Nephron (organoid): ENCODE data around the gene CLRN1.

Experiments
- H3K27ac Mint-ChIP-seq, 3 experiments: 2 replicates each; pipeline ENCODE4 v1.8.0; 2020; ENCODE audit warnings: mixed read lengths in 3 of 3, mild to moderate bottlenecking in 2 of 3, moderate library complexity in 1 of 3
- H3K27me3 Mint-ChIP-seq: 2 replicates; pipeline ENCODE4 v1.8.0; 2021; ENCODE audit warnings: low read depth, mild to moderate bottlenecking, moderate library complexity, mixed read lengths
- H3K36me3 Mint-ChIP-seq: 2 replicates; pipeline ENCODE4 v1.8.0; 2020; ENCODE audit warnings: low read depth, mixed read lengths
- H3K4me1 Mint-ChIP-seq: 2 replicates; pipeline ENCODE4 v1.8.0; 2020; ENCODE audit warnings: mixed read lengths
- H3K4me3 Mint-ChIP-seq, 3 experiments: 2 replicates each; pipeline ENCODE4 v1.8.0; 2020; ENCODE audit warnings: mild to moderate bottlenecking in 3 of 3, mixed read lengths in 3 of 3, moderate library complexity in 2 of 3
- H3K9me3 Mint-ChIP-seq: 2 replicates; pipeline ENCODE4 v1.8.0; 2020; ENCODE audit warnings: mixed read lengths
- TF ChIP-seq, protein P1 (sequence below), 3 experiments: fragments of 200-600 bp; sonication (generic); IDR thresholded peaks; one replicate each; pipeline ENCODE4 v1.5.0; 2021; ENCODE audit warnings: antibody characterized with exemption in 3 of 3; ENCODE audit not compliant: unreplicated experiment in 3 of 3

The CLRN1 gene

DNA sequence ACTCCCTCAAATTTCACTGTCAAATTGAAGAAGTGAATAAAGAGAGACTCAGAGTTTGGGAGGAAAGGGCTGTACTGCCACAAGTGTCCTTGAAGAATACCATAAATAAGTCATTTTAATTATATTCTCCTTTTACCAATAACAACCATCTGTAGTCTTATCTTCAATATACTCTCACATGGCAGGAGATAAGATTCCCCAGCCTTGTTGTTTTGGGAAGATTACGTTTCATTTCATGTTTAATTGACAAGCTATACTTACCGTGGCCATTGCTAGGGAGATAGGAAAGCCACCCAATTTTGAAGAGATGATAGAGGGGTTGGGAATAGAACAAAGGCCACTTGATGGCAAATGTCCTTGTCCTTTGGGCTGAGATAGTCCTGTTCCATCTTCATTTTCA, 69.5 kb downstream of the CLRN1 start:
- H3K27ac Mint-ChIP-seq: peak overlapping the region in 1 of 3 experiments; percentile 11
- H3K36me3 Mint-ChIP-seq: no peaks in the 10 kb centered on the region
- no peak overlapping the region for H3K4me3 Mint-ChIP-seq
- no peaks in the 10 kb centered on the region for H3K9me3 Mint-ChIP-seq
- TF ChIP-seq, protein P1, sequence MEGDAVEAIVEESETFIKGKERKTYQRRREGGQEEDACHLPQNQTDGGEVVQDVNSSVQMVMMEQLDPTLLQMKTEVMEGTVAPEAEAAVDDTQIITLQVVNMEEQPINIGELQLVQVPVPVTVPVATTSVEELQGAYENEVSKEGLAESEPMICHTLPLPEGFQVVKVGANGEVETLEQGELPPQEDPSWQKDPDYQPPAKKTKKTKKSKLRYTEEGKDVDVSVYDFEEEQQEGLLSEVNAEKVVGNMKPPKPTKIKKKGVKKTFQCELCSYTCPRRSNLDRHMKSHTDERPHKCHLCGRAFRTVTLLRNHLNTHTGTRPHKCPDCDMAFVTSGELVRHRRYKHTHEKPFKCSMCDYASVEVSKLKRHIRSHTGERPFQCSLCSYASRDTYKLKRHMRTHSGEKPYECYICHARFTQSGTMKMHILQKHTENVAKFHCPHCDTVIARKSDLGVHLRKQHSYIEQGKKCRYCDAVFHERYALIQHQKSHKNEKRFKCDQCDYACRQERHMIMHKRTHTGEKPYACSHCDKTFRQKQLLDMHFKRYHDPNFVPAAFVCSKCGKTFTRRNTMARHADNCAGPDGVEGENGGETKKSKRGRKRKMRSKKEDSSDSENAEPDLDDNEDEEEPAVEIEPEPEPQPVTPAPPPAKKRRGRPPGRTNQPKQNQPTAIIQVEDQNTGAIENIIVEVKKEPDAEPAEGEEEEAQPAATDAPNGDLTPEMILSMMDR (IDR thresholded peaks at IDR 0.05; ENCODE audit: unreplicated experiment in 3 of 3): no peak
- H3K27me3 Mint-ChIP-seq: peaks cover 12% of the 10 kb centered on the region
- no peaks in the 10 kb centered on the region for H3K4me1 Mint-ChIP-seq

DNA sequence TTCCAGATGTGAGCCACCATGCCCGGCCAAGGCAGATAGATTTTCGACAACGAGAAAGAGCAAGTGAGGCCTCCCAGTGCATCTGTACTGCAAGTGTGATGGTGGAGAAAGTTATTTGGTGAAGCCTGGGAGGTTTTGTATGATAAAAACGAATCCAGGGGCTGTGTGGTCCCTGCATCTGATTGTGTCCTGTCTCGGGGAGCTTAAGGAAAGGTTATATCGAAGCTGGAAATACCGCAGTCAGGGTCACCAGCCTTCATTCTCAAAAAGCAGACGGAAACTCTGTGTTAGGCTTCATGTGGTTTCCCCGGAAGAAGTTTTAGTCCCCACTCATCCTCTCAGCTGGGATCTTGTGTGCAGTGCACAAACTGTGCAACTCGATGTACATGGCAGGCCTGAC, 70.7 kb downstream of the CLRN1 start:
- Mint-ChIP-seq H3K4me3 (no peak overlapping the region), H3K27ac (no peak overlapping the region), H3K9me3 (no peaks in the 10 kb centered on the region), H3K4me1 (no peaks in the 10 kb centered on the region), H3K27me3 (peaks cover 11% of the 10 kb centered on the region), H3K36me3 (no peaks in the 10 kb centered on the region)
- TF ChIP-seq, protein P1 (IDR thresholded peaks at IDR 0.05; ENCODE audit: unreplicated experiment in 3 of 3): no peak

DNA sequence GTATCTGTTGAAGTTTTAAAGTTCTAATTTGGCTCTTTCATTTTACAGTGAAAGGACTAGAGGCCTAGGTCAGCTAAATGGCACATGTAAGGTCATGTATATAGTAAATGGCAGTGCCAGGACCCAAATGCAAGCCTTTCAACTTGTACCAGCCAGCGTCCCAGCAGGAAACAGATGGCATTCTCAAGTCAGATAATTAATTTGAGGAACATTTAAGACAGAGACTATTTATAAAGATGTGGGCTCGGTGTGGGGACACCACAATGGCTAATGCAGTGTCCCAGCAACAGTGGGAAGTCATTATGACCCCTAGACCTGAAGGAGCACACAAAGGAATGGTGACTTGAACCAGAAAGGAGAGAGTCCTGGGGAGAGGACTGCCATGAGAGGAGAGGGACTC, 73.4 kb downstream of the CLRN1 start:
- Mint-ChIP-seq H3K27me3 (peaks cover 14% of the 10 kb centered on the region), H3K9me3 (no peaks in the 10 kb centered on the region), H3K27ac (no peak overlapping the region)

DNA sequence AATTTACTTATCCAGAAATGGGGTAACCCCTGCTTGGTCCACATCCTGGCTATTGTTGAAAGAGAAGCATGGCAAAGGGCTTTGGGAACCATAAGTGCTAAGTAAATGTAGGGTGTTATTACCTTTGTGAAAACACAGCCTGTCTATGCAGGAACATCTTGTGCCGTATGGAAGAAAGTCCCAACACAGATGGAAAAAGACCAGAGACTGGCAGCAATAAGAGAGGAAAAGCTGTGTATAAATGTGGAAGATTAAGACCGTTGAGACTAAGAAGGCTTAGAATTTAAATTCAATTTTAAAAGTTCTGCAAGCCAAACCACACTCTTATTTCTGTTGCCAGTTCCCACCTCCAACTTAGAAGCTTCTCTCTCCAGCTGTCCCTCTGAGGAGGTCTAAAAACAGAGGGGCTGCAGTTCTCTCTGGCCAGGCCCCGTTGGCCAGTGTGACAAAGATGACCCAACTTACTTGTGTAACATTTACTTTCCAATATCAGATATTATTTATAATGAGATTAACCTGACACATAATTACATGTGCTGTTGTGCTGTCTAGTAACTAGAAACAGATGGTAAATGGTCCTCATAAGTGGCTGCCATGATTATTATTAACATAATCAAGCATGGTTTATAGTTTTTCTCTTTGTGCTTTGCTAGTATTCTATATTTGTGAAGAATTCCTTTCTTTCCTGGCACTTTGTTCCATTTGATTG, 74.3 kb downstream of the CLRN1 start:
- Mint-ChIP-seq H3K4me1 (no peaks in the 10 kb centered on the region), H3K27me3 (peaks cover 14% of the 10 kb centered on the region), H3K27ac (no peak overlapping the region), H3K9me3 (no peaks in the 10 kb centered on the region), H3K4me3 (no peak overlapping the region), H3K36me3 (no peaks in the 10 kb centered on the region)
- TF ChIP-seq, protein P1 (IDR thresholded peaks at IDR 0.05; ENCODE audit: unreplicated experiment in 3 of 3): no peak

More for the DNA sequence above, 73.4 kb downstream of the CLRN1 start:
- Mint-ChIP-seq H3K4me3 (no peak overlapping the region), H3K36me3 (no peaks in the 10 kb centered on the region), H3K4me1 (no peaks in the 10 kb centered on the region)
- TF ChIP-seq, protein P1 (IDR thresholded peaks at IDR 0.05; ENCODE audit: unreplicated experiment in 3 of 3): no peak

DNA sequence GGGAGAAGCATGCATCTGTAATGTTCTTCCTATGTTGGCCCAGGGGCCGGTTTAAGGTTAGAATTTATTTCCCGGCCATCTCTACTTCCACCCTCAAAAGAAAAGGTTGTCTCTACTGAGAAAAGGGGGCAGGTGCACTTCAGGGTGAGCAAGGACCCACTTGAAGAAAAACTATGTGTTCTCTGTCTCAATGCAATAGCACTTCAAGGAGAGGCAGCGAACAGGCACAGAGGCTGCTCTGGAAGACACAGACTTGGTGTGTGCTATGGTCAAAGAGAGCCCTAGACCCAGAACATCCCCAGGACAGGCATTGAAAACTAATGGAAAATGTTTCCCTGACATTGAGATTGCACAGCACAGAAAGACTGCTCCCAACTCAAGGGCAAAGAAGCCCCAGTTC, 74.9 kb downstream of the CLRN1 start:
- H3K4me3 Mint-ChIP-seq: no peak overlapping the region
- no peaks in the 10 kb centered on the region for H3K9me3 Mint-ChIP-seq
- TF ChIP-seq, protein P1 (IDR thresholded peaks at IDR 0.05; ENCODE audit: unreplicated experiment in 3 of 3): no peak
- no peaks in the 10 kb centered on the region for H3K36me3 Mint-ChIP-seq
- H3K27ac Mint-ChIP-seq: no peak overlapping the region
- no peaks in the 10 kb centered on the region for H3K4me1 Mint-ChIP-seq
- peaks cover 14% of the 10 kb centered on the region for H3K27me3 Mint-ChIP-seq

DNA sequence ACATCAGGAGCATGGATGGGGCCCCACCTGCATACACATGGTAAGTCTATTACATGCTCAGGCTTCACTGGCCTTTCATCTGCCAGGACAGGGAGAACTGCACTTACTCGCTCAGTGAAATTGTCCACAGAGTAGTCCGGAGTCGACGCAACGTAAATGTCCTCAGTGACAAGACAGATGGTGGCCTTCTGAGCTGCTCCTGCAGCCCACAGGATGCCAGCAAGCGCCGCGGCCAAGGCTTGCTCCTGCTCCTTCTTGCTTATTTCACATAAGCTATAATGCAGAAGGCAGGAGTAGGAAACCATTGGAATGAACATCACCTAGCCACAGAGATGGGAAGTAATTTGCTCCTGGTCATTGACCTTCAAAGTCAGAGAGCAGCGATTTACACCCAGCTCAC, 81.7 kb downstream of the CLRN1 start:
- Mint-ChIP-seq H3K27ac (no peak overlapping the region), H3K4me1 (peaks cover 7% of the 10 kb centered on the region), H3K4me3 (no peak overlapping the region), H3K9me3 (peaks cover 10% of the 10 kb centered on the region), H3K36me3 (no peaks in the 10 kb centered on the region), H3K27me3 (peaks cover 9% of the 10 kb centered on the region)
- TF ChIP-seq, protein P1 (IDR thresholded peaks at IDR 0.05; ENCODE audit: unreplicated experiment in 3 of 3): no peak
